HepG2 (cell line): ENCODE measurements around the gene NEGR1. TPM values are rescaled to one million over a fixed set of nuclear protein-coding genes. Genes with fewer than 3 reads are reported as not detected.

ENCODE experiments used
- ATAC-seq: fragments of 200-7000 bp; cut with Tn5 transposase; 3 replicates; pipeline ENCODE4 v1.9.1; 2020; ENCODE audit warnings: mild to moderate bottlenecking, moderate library complexity
- BruUV-seq: library from RNA; stranded (reverse); fragments of 400-500 nt; replicated peaks from 2 replicates; lab custom pipeline; 2021; lab: Mats Ljungman, UMichigan
- CTCF ChIA-PET: fragments of 300-600 bp; formaldehyde crosslinking; extraction: SDS; loops from one replicate; lab custom pipeline; 2021; ENCODE audit warnings: low total read pairs, inconsistent platforms, low intra/inter-chr PET ratio; lab: Yijun Ruan, JAX
- POLR2A ChIA-PET: fragments of 350-600 bp; sonication (Branson Sonifier 250); formaldehyde crosslinking; loops from one replicate; lab custom pipeline; 2020; ENCODE audit warnings: antibody characterized with exemption, inconsistent platforms; lab: Yijun Ruan, JAX
- DNase-seq: peaks from one replicate; pipeline ENCODE4 v3.0.0-alpha.2; 2015; ENCODE audit warnings: low spot score
- FAIRE-seq: peaks from 3 replicates; lab custom pipeline; 2011; peaks lifted over from hg19 to GRCh38; lab: Jason Lieb, UNC
- H2AFZ ChIP-seq: one replicate; pipeline ENCODE4 v1.6.1; 2011; ENCODE audit warnings: low read length, inconsistent platforms
- H3K27ac ChIP-seq: fragments of 300-600 bp; 3 replicates; pipeline ENCODE4 v1.8.0; 2011; ENCODE audit warnings: mixed run types, mild to moderate bottlenecking, mixed read lengths, low read length, inconsistent platforms; ENCODE audit not compliant: insufficient read depth; ENCODE audit errors: extremely low read length
- H3K27me3 ChIP-seq, 2 experiments: fragments of 200-600 bp in 1 of 2; 2 replicates in 1 of 2; 3 replicates in 1 of 2; pipeline versions ENCODE4 v1.6.0 to v1.8.0; 2011; ENCODE audit warnings: low read length in 2 of 2, mild to moderate bottlenecking in 2 of 2, moderate library complexity in 2 of 2, inconsistent platforms in 1 of 2; ENCODE audit not compliant: insufficient read depth in 2 of 2, control insufficient read depth in 1 of 2
- H3K36me3 ChIP-seq, 2 experiments: fragments of 200-600 bp in 1 of 2; replicated peaks in 1 of 2; 2 replicates in 1 of 2; 3 replicates in 1 of 2; pipeline versions ENCODE4 v1.5.1 to v1.8.0; 2011; ENCODE audit warnings: low read length in 2 of 2, inconsistent platforms in 1 of 2; ENCODE audit not compliant: insufficient read depth in 2 of 2, control insufficient read depth in 1 of 2
- H3K4me1 ChIP-seq: 2 replicates; pipeline ENCODE4 v1.5.1; 2012; ENCODE audit warnings: low read length, inconsistent platforms; ENCODE audit not compliant: insufficient read depth
- H3K4me2 ChIP-seq: 2 replicates; pipeline ENCODE4 v1.6.0; 2011; ENCODE audit warnings: low read depth, low read length, inconsistent platforms
- H3K4me3 ChIP-seq, 3 experiments: fragments of 200-600 bp in 1 of 3; sonication (generic), shearing (Covaris generic) in 1 of 3; replicated peaks in 1 of 3; 2 replicates each; pipeline ENCODE4 v1.5.1; 2011 to 2016; ENCODE audit warnings: low read length in 3 of 3, inconsistent platforms in 2 of 3, low read depth in 2 of 3, mild to moderate bottlenecking in 2 of 3, control low read depth in 1 of 3, mixed read lengths in 1 of 3; ENCODE audit not compliant: insufficient read depth in 1 of 3
- H3K79me2 ChIP-seq: one replicate; pipeline ENCODE4 v1.6.1; 2011; ENCODE audit warnings: low read length, inconsistent platforms; ENCODE audit not compliant: insufficient read depth
- H3K9ac ChIP-seq: 2 replicates; pipeline ENCODE4 v1.6.0; 2011; ENCODE audit warnings: mild to moderate bottlenecking, low read depth, low read length, inconsistent platforms; ENCODE audit not compliant: insufficient read depth
- H3K9me3 ChIP-seq: 2 replicates; pipeline ENCODE4 v1.5.1; 2012; ENCODE audit warnings: mild to moderate bottlenecking, low read length
- H4K20me1 ChIP-seq: 2 replicates; pipeline ENCODE4 v1.6.0; 2011; ENCODE audit warnings: inconsistent platforms, mild to moderate bottlenecking, low read length, moderate library complexity; ENCODE audit not compliant: insufficient read depth
- ARNTL ChIP-seq: sonication (generic); formaldehyde crosslinking; IDR thresholded peaks from 2 replicates; pipeline ENCODE4 v1.4.0; 2020; ENCODE audit warnings: mild to moderate bottlenecking, missing genetic modification reagents
- BRCA1 ChIP-seq: sonication (generic); formaldehyde crosslinking; IDR thresholded peaks from 2 replicates; pipeline ENCODE4 v1.4.0; 2020; ENCODE audit warnings: missing genetic modification reagents
- GZF1 ChIP-seq: sonication (generic); formaldehyde crosslinking; IDR thresholded peaks from 2 replicates; pipeline ENCODE4 v1.5.1; 2020; ENCODE audit warnings: mild to moderate bottlenecking, missing genetic modification reagents
- MAFF ChIP-seq: IDR thresholded peaks from 2 replicates; pipeline ENCODE4 v1.6.1; 2011; ENCODE audit warnings: low read depth, low read length, improper control_type of control experiment
- MAFK ChIP-seq, 2 experiments: IDR thresholded peaks in 1 of 2; conservative IDR thresholded peaks in 1 of 2; 2 replicates each; pipeline ENCODE4 v1.6.1; 2011; ENCODE audit warnings: improper control_type of control experiment in 2 of 2, low read length in 2 of 2
- NCOR1 ChIP-seq: fragments of 200-600 bp; sonication (generic); IDR thresholded peaks from 2 replicates; pipeline ENCODE4 v1.7.0; 2017; ENCODE audit warnings: antibody characterized with exemption, low read length, borderline replicate concordance
- ZFYVE20 ChIP-seq: sonication (generic); formaldehyde crosslinking; IDR thresholded peaks from 2 replicates; pipeline ENCODE4 v1.8.0; 2023; ENCODE audit warnings: low read depth, mild to moderate bottlenecking, moderate library complexity, missing genetic modification reagents, borderline replicate concordance
- ZNF121 ChIP-seq: sonication (generic); formaldehyde crosslinking; IDR thresholded peaks from 2 replicates; pipeline ENCODE4 v1.5.0; 2020; ENCODE audit warnings: mild to moderate bottlenecking, missing genetic modification reagents
- ZNF124 ChIP-seq: sonication (generic); formaldehyde crosslinking; IDR thresholded peaks from 2 replicates; pipeline ENCODE4 v1.4.0; 2020; ENCODE audit warnings: missing genetic modification reagents
- ZNF296 ChIP-seq: sonication (generic); formaldehyde crosslinking; conservative IDR thresholded peaks from 2 replicates; pipeline ENCODE4 v1.5.0; 2020; ENCODE audit warnings: mild to moderate bottlenecking, missing genetic modification reagents
- ZNF350 ChIP-seq: sonication (generic); formaldehyde crosslinking; IDR thresholded peaks from 2 replicates; pipeline ENCODE4 v1.4.0; 2020; ENCODE audit warnings: mild to moderate bottlenecking, low read depth, missing genetic modification reagents, borderline replicate concordance
- ZNF546 ChIP-seq: sonication (generic); formaldehyde crosslinking; conservative IDR thresholded peaks from 2 replicates; pipeline ENCODE4 v1.8.1; 2023; ENCODE audit warnings: mild to moderate bottlenecking, missing genetic modification reagents
- WGBS: methylation state at CpG from one replicate; pipeline ENCODE4 v1.1.6; 2017; ENCODE audit warnings: low lambda C conversion rate; 5-methylcytosine and 5-hydroxymethylcytosine counted together
- in situ Hi-C: cut with HindIII; loops from 2 replicates; pipeline ENCODE4 v1.10.0; 2017; ENCODE audit warnings: low pct_unique_long_range_greater_than_20kb; ENCODE audit not compliant: extremely low pct_ligation_motif_present
- intact Hi-C: fragments of 100-400 bp; cut with micrococcal nuclease; formaldehyde crosslinking; loops from one replicate; pipeline ENCODE4 v1.10.0; 2022; ENCODE audit not compliant: unreplicated experiment
- polyA plus RNA-seq, 8 experiments: library from polyadenylated mRNA; depleted of rRNA in 3 of 8; stranded (reverse) in 7 of 8; unstranded in 1 of 8; fragments of >200 nt; fragmentation: Illumina TruSeq in 4 of 8; extraction: Trizol in 4 of 8; gene quantifications; 2 replicates each; pipeline versions ENCODE4 v1.2.1 to v1.2.3, GENCODE V29; 2011 to 2016; ENCODE audit warnings: low read depth in 4 of 8, missing spikeins in 1 of 8, mixed read lengths in 1 of 8; ENCODE audit not compliant: insufficient read depth in 1 of 8
- total RNA-seq, 5 experiments: library from RNA; depleted of rRNA; stranded (reverse); fragments of >200 nt; fragmentation: Illumina TruSeq; extraction: Trizol; gene quantifications; 2 replicates each; pipeline ENCODE4 v1.2.3, GENCODE V29; 2016; ENCODE audit warnings: low read depth in 1 of 5
- TF ChIP-seq, protein P1 (sequence below): sonication (generic); formaldehyde crosslinking; IDR thresholded peaks from 2 replicates; pipeline ENCODE4 v1.4.0; 2020; ENCODE audit warnings: missing genetic modification reagents, mild to moderate bottlenecking, borderline replicate concordance
- TF ChIP-seq, protein P2 (sequence below): sonication (generic); formaldehyde crosslinking; IDR thresholded peaks from 2 replicates; pipeline ENCODE4 v1.8.1; 2023; ENCODE audit warnings: mild to moderate bottlenecking, missing genetic modification reagents, borderline replicate concordance
- TF ChIP-seq, protein P3 (sequence below): IDR thresholded peaks from 2 replicates; pipeline ENCODE4 v1.6.1; 2016
- TF ChIP-seq, protein P4 (sequence below): sonication (generic); formaldehyde crosslinking; IDR thresholded peaks from 2 replicates; pipeline ENCODE4 v1.9.0; 2021; ENCODE audit warnings: missing genetic modification reagents, borderline replicate concordance
- TF ChIP-seq, protein P5 (sequence below): fragments of 450-650 bp; IDR thresholded peaks from 2 replicates; pipeline ENCODE4 v1.6.1; 2016

The NEGR1 gene
- total and polyA plus RNA-seq, 2 of the 13 experiments (the other 11 are each of a cell fraction or from before 2014, with no cell fraction given) = not detected

DNA sequence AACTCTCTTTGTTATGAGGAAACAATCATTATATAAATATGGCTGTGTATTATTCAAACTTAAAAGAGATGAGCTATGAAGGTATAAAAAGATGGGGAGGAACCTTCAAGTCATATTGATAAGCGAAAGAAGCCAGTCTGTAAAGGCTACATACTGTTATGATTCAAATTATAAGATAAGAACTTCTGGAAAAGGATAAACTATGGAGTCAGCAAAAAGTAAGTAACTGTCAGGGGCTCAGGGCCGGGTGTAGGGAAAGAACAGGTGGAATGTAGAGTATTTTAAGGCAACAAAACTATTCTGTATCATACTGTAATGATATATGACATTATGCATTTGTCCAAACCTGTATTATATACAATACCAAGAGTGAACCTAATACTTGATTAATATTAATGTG lies 628.4 kb downstream of the NEGR1 start:
- no peaks in the 10 kb centered on the region for H3K79me2 ChIP-seq
- no TSS peak for BruUV-seq
- H3K4me1 ChIP-seq = no peaks in the 10 kb centered on the region
- WGBS = 2% methylated on average over 2 of the region's 2 CpGs
- H3K27ac ChIP-seq = no peak overlapping the region
- intact Hi-C loops = no loop called here
- ATAC-seq (no peak), DNase-seq (no peak), FAIRE-seq (no peak)
- no peaks in the 10 kb centered on the region for H4K20me1 ChIP-seq
- CTCF ChIA-PET = no interaction called here
- H2AFZ ChIP-seq = no peak overlapping the region
- no peaks in the 10 kb centered on the region for H3K27me3 ChIP-seq
- peaks cover 27% of the 10 kb centered on the region; the same call in 1 of the 2 replicates for H3K9me3 ChIP-seq
- in situ Hi-C loops = no loop called here
- no peak overlapping the region for H3K4me2 ChIP-seq
- POLR2A ChIA-PET = no interaction called here
- no peak overlapping the region for H3K9ac ChIP-seq
- TF ChIP-seq ARNTL (CRISPR knock-in tag) (no peak), ZNF546 (CRISPR knock-in tag) (no peak), ZFYVE20 (CRISPR knock-in tag) (no peak), ZNF121 (no peak), ZNF350 (CRISPR knock-in tag) (no peak), MAFF (0 out of 2 replicates have a peak, but pooled peaks have one; percentile 32), MAFK (conservative IDR thresholded peaks at IDR 0.05 in 1 of 2, IDR thresholded peaks at IDR 0.05 in 1 of 2; ENCODE audit: low read length in 2 of 2) (peak; percentile 20 to 69; a peak in 2 of 4 replicates), GZF1 (CRISPR knock-in tag) (no peak), ZNF296 (CRISPR knock-in tag) (no peak), NCOR1 (no peak), BRCA1 (CRISPR knock-in tag) (no peak), ZNF124 (no peak)
- TF ChIP-seq, protein P1, sequence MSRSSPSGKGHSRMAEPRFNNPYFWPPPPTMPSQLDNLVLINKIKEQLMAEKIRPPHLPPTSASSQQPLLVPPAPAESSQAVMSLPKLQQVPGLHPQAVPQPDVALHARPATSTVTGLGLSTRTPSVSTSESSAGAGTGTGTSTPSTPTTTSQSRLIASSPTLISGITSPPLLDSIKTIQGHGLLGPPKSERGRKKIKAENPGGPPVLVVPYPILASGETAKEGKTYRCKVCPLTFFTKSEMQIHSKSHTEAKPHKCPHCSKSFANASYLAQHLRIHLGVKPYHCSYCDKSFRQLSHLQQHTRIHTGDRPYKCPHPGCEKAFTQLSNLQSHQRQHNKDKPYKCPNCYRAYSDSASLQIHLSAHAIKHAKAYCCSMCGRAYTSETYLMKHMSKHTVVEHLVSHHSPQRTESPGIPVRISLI (CRISPR knock-in tag) = no peak
- TF ChIP-seq, protein P2, sequence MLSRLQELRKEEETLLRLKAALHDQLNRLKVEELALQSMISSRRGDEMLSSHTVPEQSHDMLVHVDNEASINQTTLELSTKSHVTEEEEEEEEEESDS (CRISPR knock-in tag) = no peak
- TF ChIP-seq, protein P3, sequence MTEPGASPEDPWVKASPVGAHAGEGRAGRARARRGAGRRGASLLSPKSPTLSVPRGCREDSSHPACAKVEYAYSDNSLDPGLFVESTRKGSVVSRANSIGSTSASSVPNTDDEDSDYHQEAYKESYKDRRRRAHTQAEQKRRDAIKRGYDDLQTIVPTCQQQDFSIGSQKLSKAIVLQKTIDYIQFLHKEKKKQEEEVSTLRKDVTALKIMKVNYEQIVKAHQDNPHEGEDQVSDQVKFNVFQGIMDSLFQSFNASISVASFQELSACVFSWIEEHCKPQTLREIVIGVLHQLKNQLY = no peak
- TF ChIP-seq, protein P4, sequence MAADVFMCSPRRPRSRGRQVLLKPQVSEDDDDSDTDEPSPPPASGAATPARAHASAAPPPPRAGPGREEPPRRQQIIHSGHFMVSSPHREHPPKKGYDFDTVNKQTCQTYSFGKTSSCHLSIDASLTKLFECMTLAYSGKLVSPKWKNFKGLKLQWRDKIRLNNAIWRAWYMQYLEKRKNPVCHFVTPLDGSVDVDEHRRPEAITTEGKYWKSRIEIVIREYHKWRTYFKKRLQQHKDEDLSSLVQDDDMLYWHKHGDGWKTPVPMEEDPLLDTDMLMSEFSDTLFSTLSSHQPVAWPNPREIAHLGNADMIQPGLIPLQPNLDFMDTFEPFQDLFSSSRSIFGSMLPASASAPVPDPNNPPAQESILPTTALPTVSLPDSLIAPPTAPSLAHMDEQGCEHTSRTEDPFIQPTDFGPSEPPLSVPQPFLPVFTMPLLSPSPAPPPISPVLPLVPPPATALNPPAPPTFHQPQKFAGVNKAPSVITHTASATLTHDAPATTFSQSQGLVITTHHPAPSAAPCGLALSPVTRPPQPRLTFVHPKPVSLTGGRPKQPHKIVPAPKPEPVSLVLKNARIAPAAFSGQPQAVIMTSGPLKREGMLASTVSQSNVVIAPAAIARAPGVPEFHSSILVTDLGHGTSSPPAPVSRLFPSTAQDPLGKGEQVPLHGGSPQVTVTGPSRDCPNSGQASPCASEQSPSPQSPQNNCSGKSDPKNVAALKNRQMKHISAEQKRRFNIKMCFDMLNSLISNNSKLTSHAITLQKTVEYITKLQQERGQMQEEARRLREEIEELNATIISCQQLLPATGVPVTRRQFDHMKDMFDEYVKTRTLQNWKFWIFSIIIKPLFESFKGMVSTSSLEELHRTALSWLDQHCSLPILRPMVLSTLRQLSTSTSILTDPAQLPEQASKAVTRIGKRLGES (CRISPR knock-in tag) = no peak
- TF ChIP-seq, protein P5, sequence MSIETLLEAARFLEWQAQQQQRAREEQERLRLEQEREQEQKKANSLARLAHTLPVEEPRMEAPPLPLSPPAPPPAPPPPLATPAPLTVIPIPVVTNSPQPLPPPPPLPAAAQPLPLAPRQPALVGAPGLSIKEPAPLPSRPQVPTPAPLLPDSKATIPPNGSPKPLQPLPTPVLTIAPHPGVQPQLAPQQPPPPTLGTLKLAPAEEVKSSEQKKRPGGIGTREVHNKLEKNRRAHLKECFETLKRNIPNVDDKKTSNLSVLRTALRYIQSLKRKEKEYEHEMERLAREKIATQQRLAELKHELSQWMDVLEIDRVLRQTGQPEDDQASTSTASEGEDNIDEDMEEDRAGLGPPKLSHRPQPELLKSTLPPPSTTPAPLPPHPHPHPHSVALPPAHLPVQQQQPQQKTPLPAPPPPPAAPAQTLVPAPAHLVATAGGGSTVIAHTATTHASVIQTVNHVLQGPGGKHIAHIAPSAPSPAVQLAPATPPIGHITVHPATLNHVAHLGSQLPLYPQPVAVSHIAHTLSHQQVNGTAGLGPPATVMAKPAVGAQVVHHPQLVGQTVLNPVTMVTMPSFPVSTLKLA = no peak
- H3K4me3 ChIP-seq = no peak overlapping the region
- H3K36me3 ChIP-seq = no peaks in the 10 kb centered on the region
